DND-41 (cell line): ENCODE data around the gene TMED4.
"Not testable (repeated sequence)": the region's sequence is repeated elsewhere in the genome, so short reads cannot be mapped to it uniquely, and the experiment has no call there.

Source experiments
- ATAC-seq: fragments of 200-7000 bp; cut with Tn5 transposase; 3 replicates; pipeline ENCODE4 v1.9.1; 2021; ENCODE audit warnings: low read depth; ENCODE audit not compliant: insufficient read depth
- DNase-seq: peaks from one replicate; pipeline ENCODE4 v3.0.0-alpha.2; 2020
- H2AFZ ChIP-seq: 2 replicates; pipeline ENCODE4 v1.6.0; 2012; ENCODE audit warnings: low read depth, low read length
- H3K27ac ChIP-seq: 2 replicates; pipeline ENCODE4 v1.5.1; 2012; ENCODE audit warnings: low read length, inconsistent platforms
- H3K27me3 ChIP-seq: fragments of 200-600 bp; sonication (generic); 2 replicates; pipeline ENCODE4 v1.6.0; 2012; ENCODE audit warnings: low read length, mild to moderate bottlenecking, inconsistent platforms; ENCODE audit not compliant: insufficient read depth, poor library complexity
- H3K36me3 ChIP-seq: 2 replicates; pipeline ENCODE4 v1.5.1; 2012; ENCODE audit warnings: low read length, inconsistent platforms; ENCODE audit not compliant: insufficient read depth
- H3K4me1 ChIP-seq: 2 replicates; pipeline ENCODE4 v1.5.1; 2012; ENCODE audit warnings: mild to moderate bottlenecking, low read length; ENCODE audit not compliant: insufficient read depth
- H3K4me2 ChIP-seq: 2 replicates; pipeline ENCODE4 v1.6.0; 2012; ENCODE audit warnings: mild to moderate bottlenecking, moderate library complexity, low read length, inconsistent platforms; ENCODE audit not compliant: insufficient read depth
- H3K4me3 ChIP-seq, 2 experiments: fragments of 200-600 bp in 1 of 2; shearing (Covaris generic) in 1 of 2; 2 replicates each; pipeline ENCODE4 v1.5.1; 2012 to 2016; ENCODE audit warnings: inconsistent platforms in 2 of 2, low read length in 2 of 2, mild to moderate bottlenecking in 2 of 2, low read depth in 1 of 2, moderate library complexity in 1 of 2
- H3K79me2 ChIP-seq: 2 replicates; pipeline ENCODE4 v1.6.0; 2012; ENCODE audit warnings: low read length, inconsistent platforms; ENCODE audit not compliant: insufficient read depth
- H3K9ac ChIP-seq: 2 replicates; pipeline ENCODE4 v1.6.0; 2012; ENCODE audit warnings: low read depth, mild to moderate bottlenecking, inconsistent platforms, low read length, moderate library complexity
- H3K9me3 ChIP-seq: 2 replicates; pipeline ENCODE4 v1.5.1; 2012; ENCODE audit warnings: low read length, moderate library complexity, mild to moderate bottlenecking, inconsistent platforms; ENCODE audit not compliant: insufficient read depth, severe bottlenecking
- H4K20me1 ChIP-seq: 2 replicates; pipeline ENCODE4 v1.6.0; 2012; ENCODE audit warnings: low read length; ENCODE audit not compliant: insufficient read depth
- EZH2 ChIP-seq: IDR thresholded peaks from 3 replicates; pipeline ENCODE4 v1.6.1; 2012; ENCODE audit warnings: borderline replicate concordance, low read depth, mild to moderate bottlenecking, moderate library complexity, low read length, inconsistent platforms; ENCODE audit not compliant: severe bottlenecking
- TF ChIP-seq, protein P1 (sequence below): IDR thresholded peaks from 2 replicates; pipeline ENCODE4 v1.5.1; 2012; ENCODE audit warnings: borderline replicate concordance, low read length, moderate library complexity, mild to moderate bottlenecking; ENCODE audit not compliant: poor library complexity, severe bottlenecking; ENCODE audit errors: extremely low read depth

The TMED4 gene

GRCh38 chr7:44603193-44603592 lies 21.2 kb upstream of the TMED4 start:
- Histone ChIP-seq H3K79me2 (peaks cover 14% of the 10 kb centered on the region), H3K9me3 (no peaks in the 10 kb centered on the region), H3K36me3 (no peaks in the 10 kb centered on the region), H3K27me3 (no peaks in the 10 kb centered on the region), H3K4me1 (peaks cover 22% of the 10 kb centered on the region), H2AFZ (no peak overlapping the region), H3K4me2 (no peak overlapping the region), H4K20me1 (no peaks in the 10 kb centered on the region), H3K27ac (no peak overlapping the region), H3K4me3 (no peak overlapping the region), H3K9ac (no peak overlapping the region)
- no peak for DNase-seq
- no peak for ATAC-seq
- no peak for TF ChIP-seq EZH2
- TF ChIP-seq, protein P1, sequence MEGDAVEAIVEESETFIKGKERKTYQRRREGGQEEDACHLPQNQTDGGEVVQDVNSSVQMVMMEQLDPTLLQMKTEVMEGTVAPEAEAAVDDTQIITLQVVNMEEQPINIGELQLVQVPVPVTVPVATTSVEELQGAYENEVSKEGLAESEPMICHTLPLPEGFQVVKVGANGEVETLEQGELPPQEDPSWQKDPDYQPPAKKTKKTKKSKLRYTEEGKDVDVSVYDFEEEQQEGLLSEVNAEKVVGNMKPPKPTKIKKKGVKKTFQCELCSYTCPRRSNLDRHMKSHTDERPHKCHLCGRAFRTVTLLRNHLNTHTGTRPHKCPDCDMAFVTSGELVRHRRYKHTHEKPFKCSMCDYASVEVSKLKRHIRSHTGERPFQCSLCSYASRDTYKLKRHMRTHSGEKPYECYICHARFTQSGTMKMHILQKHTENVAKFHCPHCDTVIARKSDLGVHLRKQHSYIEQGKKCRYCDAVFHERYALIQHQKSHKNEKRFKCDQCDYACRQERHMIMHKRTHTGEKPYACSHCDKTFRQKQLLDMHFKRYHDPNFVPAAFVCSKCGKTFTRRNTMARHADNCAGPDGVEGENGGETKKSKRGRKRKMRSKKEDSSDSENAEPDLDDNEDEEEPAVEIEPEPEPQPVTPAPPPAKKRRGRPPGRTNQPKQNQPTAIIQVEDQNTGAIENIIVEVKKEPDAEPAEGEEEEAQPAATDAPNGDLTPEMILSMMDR: no peak

DNA sequence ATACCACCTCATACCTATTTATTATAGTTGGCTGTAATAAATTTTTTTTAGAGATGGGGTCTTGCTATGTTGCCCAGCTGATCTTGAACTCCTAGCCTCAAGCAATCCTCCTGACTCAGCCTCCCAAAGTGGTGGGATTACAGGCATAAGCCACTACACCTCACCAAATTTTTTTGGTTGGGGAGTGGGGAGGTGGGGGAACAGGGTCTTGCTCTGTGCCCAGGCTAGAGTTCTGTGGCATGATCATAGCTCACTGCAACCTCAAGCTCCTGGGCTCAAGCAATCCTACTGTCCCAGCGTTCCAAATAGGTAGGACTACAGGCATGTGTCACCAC lies 20.5 kb upstream of the TMED4 start:
- Histone ChIP-seq H3K79me2 (peaks cover 7% of the 10 kb centered on the region), H3K4me2 (no peak overlapping the region), H3K27ac (no peak overlapping the region), H3K4me3 (no peak overlapping the region), H3K4me1 (peaks cover 16% of the 10 kb centered on the region), H2AFZ (no peak overlapping the region), H3K9ac (no peak overlapping the region), H3K36me3 (no peaks in the 10 kb centered on the region), H4K20me1 (no peaks in the 10 kb centered on the region), H3K9me3 (no peaks in the 10 kb centered on the region), H3K27me3 (no peaks in the 10 kb centered on the region)
- TF ChIP-seq EZH2: no peak
- TF ChIP-seq, protein P1: no peak
- DNase-seq: no peak
- ATAC-seq: no peak

- no peak overlapping the region for H2AFZ ChIP-seq
- no peak for DNase-seq
- TF ChIP-seq, protein P1: no peak
- no peak for TF ChIP-seq EZH2
- H3K9ac ChIP-seq: no peak overlapping the region
- H3K9me3 ChIP-seq: no peaks in the 10 kb centered on the region
- H3K79me2 ChIP-seq: no peaks in the 10 kb centered on the region
- no peaks in the 10 kb centered on the region for H3K4me1 ChIP-seq
- no peak overlapping the region for H3K4me3 ChIP-seq
- no peak overlapping the region for H3K27ac ChIP-seq
- no peak for ATAC-seq
- no peak overlapping the region for H3K4me2 ChIP-seq
- no peaks in the 10 kb centered on the region for H3K36me3 ChIP-seq
- no peaks in the 10 kb centered on the region for H4K20me1 ChIP-seq
- no peaks in the 10 kb centered on the region for H3K27me3 ChIP-seq
These were observed 17.2 kb upstream of the TMED4 start for GRCh38 chr7:44599222-44599621.

- not testable (repeated sequence) for H3K4me2 ChIP-seq, H2AFZ ChIP-seq, H3K4me3 ChIP-seq, DNase-seq, H3K79me2 ChIP-seq, H3K4me1 ChIP-seq, H3K9ac ChIP-seq, H3K36me3 ChIP-seq, H3K27me3 ChIP-seq, H3K27ac ChIP-seq, H4K20me1 ChIP-seq, H3K9me3 ChIP-seq, ATAC-seq
These were observed 15.2 kb upstream of the TMED4 start for GRCh38 chr7:44597181-44597580.
